ENCODE measurements around the gene PLK2. TPM values are rescaled to one million over a fixed set of nuclear protein-coding genes. Genes with fewer than 3 reads are reported as not detected.

Gene PLK2
- total RNA-seq, 4 donors from 2014 or later: 34.9 to 59.3 (median 40.8) TPM

DNA sequence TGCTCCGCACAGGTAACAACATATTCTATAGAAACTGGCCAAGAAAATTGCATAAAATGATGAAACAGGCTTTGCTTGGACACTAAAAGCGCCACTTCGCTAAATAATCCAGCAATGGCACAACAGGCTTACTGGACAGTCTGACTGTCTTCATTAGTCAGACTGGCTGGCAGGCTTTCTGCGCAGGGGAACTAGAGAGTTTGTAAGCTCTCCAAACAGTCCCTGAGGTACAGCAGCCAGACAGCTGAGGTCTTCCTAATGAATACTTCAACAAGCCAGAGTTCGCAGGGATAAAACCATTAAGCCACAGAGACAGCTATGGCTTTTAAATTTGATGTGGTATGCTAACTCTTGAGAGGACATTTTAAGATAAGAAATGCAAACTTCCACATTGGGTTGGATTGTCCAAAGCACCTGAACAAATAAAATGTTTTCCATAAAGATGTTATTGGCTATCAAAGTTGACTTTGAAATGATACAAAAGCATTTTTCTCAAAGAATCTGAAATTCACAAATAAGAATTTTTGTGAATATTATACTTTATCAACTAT, 20.7 kb downstream of the PLK2 start:
- no peaks in the 10 kb centered on the region for H3K27me3 ChIP-seq
- no peaks in the 10 kb centered on the region for H3K36me3 ChIP-seq
- DNase-seq: no peak
- no peak overlapping the region for H3K4me3 ChIP-seq (replicated peaks in 1 of 3)
- no peaks in the 10 kb centered on the region for H3K4me1 ChIP-seq
- TF ChIP-seq, protein P1, sequence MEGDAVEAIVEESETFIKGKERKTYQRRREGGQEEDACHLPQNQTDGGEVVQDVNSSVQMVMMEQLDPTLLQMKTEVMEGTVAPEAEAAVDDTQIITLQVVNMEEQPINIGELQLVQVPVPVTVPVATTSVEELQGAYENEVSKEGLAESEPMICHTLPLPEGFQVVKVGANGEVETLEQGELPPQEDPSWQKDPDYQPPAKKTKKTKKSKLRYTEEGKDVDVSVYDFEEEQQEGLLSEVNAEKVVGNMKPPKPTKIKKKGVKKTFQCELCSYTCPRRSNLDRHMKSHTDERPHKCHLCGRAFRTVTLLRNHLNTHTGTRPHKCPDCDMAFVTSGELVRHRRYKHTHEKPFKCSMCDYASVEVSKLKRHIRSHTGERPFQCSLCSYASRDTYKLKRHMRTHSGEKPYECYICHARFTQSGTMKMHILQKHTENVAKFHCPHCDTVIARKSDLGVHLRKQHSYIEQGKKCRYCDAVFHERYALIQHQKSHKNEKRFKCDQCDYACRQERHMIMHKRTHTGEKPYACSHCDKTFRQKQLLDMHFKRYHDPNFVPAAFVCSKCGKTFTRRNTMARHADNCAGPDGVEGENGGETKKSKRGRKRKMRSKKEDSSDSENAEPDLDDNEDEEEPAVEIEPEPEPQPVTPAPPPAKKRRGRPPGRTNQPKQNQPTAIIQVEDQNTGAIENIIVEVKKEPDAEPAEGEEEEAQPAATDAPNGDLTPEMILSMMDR (IDR thresholded peaks at IDR 0.05): no peak
- no peak for TF ChIP-seq POLR2A (IDR thresholded peaks at IDR 0.05)
- intact Hi-C loops (cut with DNase I): no loop called here
- H3K9me3 ChIP-seq: no peaks in the 10 kb centered on the region
- H3K27ac ChIP-seq: no peak overlapping the region
- WGBS, 2 donors: 90 to 96% methylated on average over 5 of the region's 5 CpGs

DNA sequence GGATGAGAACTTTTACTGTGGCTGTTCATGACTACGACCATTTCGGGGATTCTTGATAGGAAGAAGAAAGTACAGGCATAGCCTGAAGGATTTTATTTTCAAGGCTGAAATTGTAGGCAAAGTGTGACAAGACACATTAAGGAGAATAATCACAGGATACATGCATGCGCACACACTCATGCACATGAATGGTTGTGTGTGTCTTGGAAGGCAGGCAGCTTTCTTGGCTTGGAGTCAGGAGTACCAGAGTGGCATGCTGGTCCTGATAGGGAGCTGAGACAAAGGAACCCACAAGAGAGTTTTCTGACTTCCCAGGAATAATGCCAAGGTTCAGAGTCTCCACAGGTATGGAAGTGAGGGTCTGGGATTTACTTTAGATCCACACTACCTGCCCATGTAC, 22.2 kb downstream of the PLK2 start:
- no peak for TF ChIP-seq POLR2A (IDR thresholded peaks at IDR 0.05)
- TF ChIP-seq, protein P1 (IDR thresholded peaks at IDR 0.05): no peak
- Histone ChIP-seq H3K9me3 (no peaks in the 10 kb centered on the region), H3K36me3 (no peaks in the 10 kb centered on the region), H3K4me1 (no peaks in the 10 kb centered on the region), H3K4me3 (replicated peaks in 1 of 3) (no peak overlapping the region), H3K27ac (no peak overlapping the region), H3K27me3 (no peaks in the 10 kb centered on the region)
- DNase-seq: no peak
- WGBS, 2 donors: 96 to 97% methylated on average over 3 of the region's 3 CpGs
- intact Hi-C loops (cut with DNase I): no loop called here

DNA sequence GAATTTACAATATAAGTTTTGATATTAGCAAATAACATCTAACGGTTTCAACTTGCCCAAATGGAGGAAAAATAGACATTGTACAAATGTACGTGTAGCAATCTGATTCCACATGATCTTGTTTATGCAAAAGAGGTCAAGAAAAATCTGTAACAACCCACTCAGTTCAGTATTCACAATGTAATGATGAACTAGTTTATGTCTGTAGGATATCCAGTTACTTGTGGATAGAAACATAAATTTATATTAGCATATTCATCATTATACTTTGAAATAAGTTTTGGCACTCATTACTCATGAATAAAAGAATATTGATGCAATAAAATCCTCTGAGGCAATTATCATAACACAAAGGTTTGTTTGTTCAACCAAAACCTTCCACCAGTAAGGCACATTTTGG, 28.1 kb downstream of the PLK2 start:
- intact Hi-C loops (cut with DNase I): no loop called here
- WGBS, 2 donors: 92 to 93% methylated on average over 2 of the region's 2 CpGs

DNA sequence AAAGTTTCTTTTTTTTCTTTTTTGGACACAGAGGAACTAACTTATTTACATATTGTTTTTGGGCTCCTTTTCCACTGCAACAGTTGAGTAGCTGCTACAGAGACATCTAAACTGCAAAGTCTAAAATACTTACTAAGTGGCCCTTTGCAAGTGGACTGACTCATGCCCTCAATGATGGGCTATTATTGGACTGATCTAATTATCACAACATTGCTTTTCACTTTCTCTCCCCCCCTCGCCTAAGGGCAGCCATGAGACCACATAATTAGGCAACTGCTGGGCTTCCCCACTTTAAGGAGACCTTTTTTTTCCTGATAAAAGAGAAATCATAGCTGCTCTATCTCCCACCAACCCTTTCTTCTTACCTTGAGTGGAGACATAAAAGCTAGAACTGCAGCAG, 47.0 kb downstream of the PLK2 start:
- Histone ChIP-seq H3K27ac (no peak overlapping the region), H3K4me3 (replicated peaks in 1 of 3) (no peak overlapping the region), H3K36me3 (no peaks in the 10 kb centered on the region), H3K27me3 (no peaks in the 10 kb centered on the region), H3K9me3 (no peaks in the 10 kb centered on the region), H3K4me1 (no peaks in the 10 kb centered on the region)
- 85 to 94% methylated on average over 1 of the region's 1 CpG for WGBS, 2 donors
- TF ChIP-seq, protein P1 (IDR thresholded peaks at IDR 0.05): no peak
- no peak for TF ChIP-seq POLR2A (IDR thresholded peaks at IDR 0.05)
- intact Hi-C loops (cut with DNase I): no loop called here
- no peak for DNase-seq

More for the DNA sequence above, 28.1 kb downstream of the PLK2 start:
- no peaks in the 10 kb centered on the region for H3K36me3 ChIP-seq
- DNase-seq: no peak
- H3K27me3 ChIP-seq: no peaks in the 10 kb centered on the region
- no peak overlapping the region for H3K27ac ChIP-seq
- TF ChIP-seq, protein P1 (IDR thresholded peaks at IDR 0.05): no peak
- no peak for TF ChIP-seq POLR2A (IDR thresholded peaks at IDR 0.05)
- no peak overlapping the region for H3K4me3 ChIP-seq (replicated peaks in 1 of 3)
- H3K4me1 ChIP-seq: no peaks in the 10 kb centered on the region
- no peaks in the 10 kb centered on the region for H3K9me3 ChIP-seq

DNA sequence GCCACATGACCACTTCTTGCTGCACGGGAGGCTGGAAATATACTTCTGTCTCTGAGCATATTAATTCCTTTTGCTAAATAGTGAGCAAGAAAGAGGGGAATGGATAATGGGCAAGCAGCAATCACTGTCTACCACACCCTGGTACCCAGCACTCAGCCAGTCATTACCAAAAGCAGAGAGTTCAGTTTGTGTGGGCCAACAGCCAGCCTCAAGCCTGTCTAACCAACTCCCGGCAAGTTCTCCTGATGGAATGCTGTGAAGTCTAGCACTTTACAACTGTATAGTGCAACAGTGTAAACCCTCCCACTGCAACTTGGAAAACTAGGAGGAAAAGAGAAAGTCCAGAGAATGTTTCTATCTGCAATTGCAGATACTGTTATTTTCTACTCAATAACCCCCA, 47.8 kb downstream of the PLK2 start:
- no peak for TF ChIP-seq POLR2A (IDR thresholded peaks at IDR 0.05)

More for the DNA sequence above, 47.8 kb downstream of the PLK2 start:
- H3K36me3 ChIP-seq: no peaks in the 10 kb centered on the region
- H3K4me3 ChIP-seq (replicated peaks in 1 of 3): no peak overlapping the region
- WGBS, 2 donors: 64 to 70% methylated on average over 2 of the region's 2 CpGs
- intact Hi-C loops (cut with DNase I): no loop called here
- H3K9me3 ChIP-seq: no peaks in the 10 kb centered on the region
- H3K27me3 ChIP-seq: no peaks in the 10 kb centered on the region
- no peak for DNase-seq
- no peak overlapping the region for H3K27ac ChIP-seq
- no peaks in the 10 kb centered on the region for H3K4me1 ChIP-seq
